ENCODE data around the gene KRTAP10-8. TPM values are rescaled to one million over a fixed set of nuclear protein-coding genes. Genes with fewer than 3 reads are reported as not detected.
"Not testable (repeated sequence)": the region's sequence is repeated elsewhere in the genome, so short reads cannot be mapped to it uniquely, and the experiment has no call there.

KRTAP10-8 gene
- total and polyA plus RNA-seq, 12 donors: not detected

- Histone ChIP-seq H3K27ac (no peak overlapping the region), H3K36me3 (no peaks in the 10 kb centered on the region), H3K27me3 (peaks cover 0 to 66% (median 32%) of the 10 kb centered on the region in 7 donors), H3K4me3 (no peak overlapping the region), H3K9me3 (peaks cover 0 to 12% (median 0%) of the 10 kb centered on the region in 11 donors), H3K4me1 (peaks cover 0 to 4% (median 0%) of the 10 kb centered on the region in 9 donors)
- intact Hi-C loops (cut with DNase I): no loop called here
- ATAC-seq: no peak
- WGBS, 2 donors: 95 to 96% methylated on average over 2 of the region's 2 CpGs
- no peak for DNase-seq
- no peak for TF ChIP-seq CTCF (IDR thresholded peaks at IDR 0.05)
Observed at GRCh38 chr21:44589094-44589493, 22.8 kb upstream of the KRTAP10-8 start.

GRCh38 chr21:44589586-44590305, 22.1 kb upstream of the KRTAP10-8 start:
- TF ChIP-seq CTCF (IDR thresholded peaks at IDR 0.05): no peak
- intact Hi-C loops (cut with DNase I): no loop called here
- Histone ChIP-seq H3K4me3 (no peak overlapping the region), H3K36me3 (no peaks in the 10 kb centered on the region), H3K27me3 (peaks cover 0 to 61% (median 31%) of the 10 kb centered on the region in 7 donors), H3K27ac (no peak overlapping the region), H3K4me1 (peaks cover 0 to 4% (median 0%) of the 10 kb centered on the region in 9 donors), H3K9me3 (peaks cover 0 to 12% (median 0%) of the 10 kb centered on the region in 11 donors)
- ATAC-seq (no peak), DNase-seq (no peak)
- 72 to 78% methylated on average over 24 of the region's 24 CpGs for WGBS, 2 donors

- WGBS, 2 donors: 78 to 84% methylated on average over 10 of the region's 10 CpGs
- Histone ChIP-seq H3K9me3 (peaks cover 0 to 12% (median 0%) of the 10 kb centered on the region in 11 donors), H3K36me3 (no peaks in the 10 kb centered on the region), H3K4me3 (no peak overlapping the region), H3K27me3 (peaks cover 0 to 55% (median 25%) of the 10 kb centered on the region in 7 donors), H3K27ac (no peak overlapping the region), H3K4me1 (peaks cover 0 to 4% (median 0%) of the 10 kb centered on the region in 9 donors)
- peak in 1 of 8 donors; percentile 21 for ATAC-seq
- no peak for TF ChIP-seq CTCF (IDR thresholded peaks at IDR 0.05)
- intact Hi-C loops (cut with DNase I): no loop called here
- no peak for DNase-seq
Observed at GRCh38 chr21:44590311-44590721, 21.6 kb upstream of the KRTAP10-8 start.

GRCh38 chr21:44590897-44591800, 20.7 kb upstream of the KRTAP10-8 start:
- H3K27me3 ChIP-seq: peaks cover 0 to 47% (median 17%) of the 10 kb centered on the region in 7 donors
- intact Hi-C loops (cut with DNase I); H3K36me3 ChIP-seq; H3K27ac ChIP-seq; H3K4me1 ChIP-seq; H3K4me3 ChIP-seq; H3K9me3 ChIP-seq; DNase-seq: not testable (repeated sequence)
- ATAC-seq: peak in 2 of 8 donors; percentile 20 to 51
- 60 to 72% methylated on average over 11 to 18 of the region's 19 CpGs for WGBS, 2 donors

GRCh38 chr21:44591801-44592130, 20.1 kb upstream of the KRTAP10-8 start:
- peak in 2 of 8 donors; percentile 40 to 59 for ATAC-seq

More at GRCh38 chr21:44591801-44592130, 20.1 kb upstream of the KRTAP10-8 start:
- H3K9me3 ChIP-seq; H3K36me3 ChIP-seq; H3K27ac ChIP-seq; intact Hi-C loops (cut with DNase I); H3K4me3 ChIP-seq; H3K4me1 ChIP-seq; DNase-seq: not testable (repeated sequence)
- 41 to 90% methylated on average over 2 to 4 of the region's 4 CpGs for WGBS, 2 donors
- H3K27me3 ChIP-seq: peaks cover 0 to 42% (median 12%) of the 10 kb centered on the region in 7 donors
